DMS53 (cell line): Measurements from ENCODE around the gene MTMR1.

Experiments
- DNase-seq: peaks from one replicate; lab custom pipeline; 2025; lab: John Stamatoyannopoulos, UW

MTMR1 gene

GRCh38 chrX:150692831-150693724 lies at the start of gene MTMR1:
Gene MTMR1, plus strand, starts transcription at chrX:150693396. Its CDS starts 135 bp downstream, at chrX:150693531.
- DNase-seq, result peak; percentile 66

DNA sequence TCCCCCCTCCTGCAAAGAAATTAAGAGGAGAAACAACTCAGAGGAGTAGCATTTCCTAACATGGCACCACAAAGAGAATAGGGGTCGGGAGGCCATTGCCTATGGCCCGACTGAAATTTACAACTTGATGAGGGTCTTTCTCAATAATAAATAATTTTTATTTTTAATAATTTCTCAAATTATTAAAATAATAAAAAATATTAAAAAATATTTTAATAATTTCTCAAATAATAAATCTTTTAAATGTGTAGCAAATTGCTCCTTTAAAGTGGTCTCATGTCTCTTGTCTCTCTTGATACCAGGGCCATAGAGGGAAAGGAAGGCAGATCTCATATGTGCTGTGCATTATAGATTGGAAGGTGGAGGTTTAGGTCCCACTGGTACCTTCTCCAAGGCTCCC lies 49.2 kb upstream of the MTMR1 start:
- DNase-seq, result no peak

DNA sequence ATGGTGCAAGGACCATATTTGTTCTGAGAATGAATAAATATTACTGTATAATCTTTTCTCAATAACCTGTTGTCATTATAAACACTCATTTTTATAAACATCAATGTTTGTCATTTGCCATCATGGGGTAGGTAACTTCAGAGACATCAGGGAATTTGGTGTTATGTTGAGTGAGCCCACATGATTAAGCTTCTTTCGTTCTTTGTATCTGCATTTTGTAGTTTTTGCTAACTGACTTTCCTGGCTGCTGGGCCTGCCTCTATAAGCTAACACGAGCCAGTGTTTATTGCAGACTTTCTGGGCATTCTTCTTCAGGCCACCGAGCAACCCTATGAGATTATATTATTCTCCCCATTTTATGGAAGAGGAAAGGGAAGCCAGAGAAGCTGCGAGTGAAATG lies 48.8 kb upstream of the MTMR1 start:
- no peak for DNase-seq

DNA sequence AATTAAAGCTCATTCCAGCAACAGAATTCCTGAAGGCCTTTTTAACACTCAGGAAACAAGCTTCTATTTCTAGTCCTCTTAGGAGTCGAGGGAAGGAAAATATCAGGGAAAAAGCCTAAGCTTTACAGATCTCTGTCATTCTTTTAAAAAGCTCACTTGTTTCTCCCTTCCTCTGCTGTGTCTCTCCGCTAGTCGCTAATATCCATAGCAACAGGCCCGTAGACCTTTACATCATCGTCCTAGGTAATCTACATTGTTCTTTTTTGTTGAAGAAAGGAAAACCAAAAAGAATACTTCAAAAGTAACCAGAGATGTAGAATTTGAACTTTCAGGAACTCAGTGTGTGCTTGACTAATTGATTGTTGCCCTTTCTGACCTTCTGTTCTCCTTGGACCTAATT lies 45.9 kb upstream of the MTMR1 start:
- DNase-seq, result no peak

- no peak for DNase-seq
Measured at GRCh38 chrX:150648296-150648940, 44.8 kb upstream of the MTMR1 start.

- DNase-seq, result no peak
Measured at GRCh38 chrX:150649096-150649870, 43.9 kb upstream of the MTMR1 start.

- DNase-seq, result no peak
Measured at GRCh38 chrX:150651906-150652305, 41.3 kb upstream of the MTMR1 start.

- DNase-seq, result no peak
Measured at GRCh38 chrX:150655788-150656187, 37.4 kb upstream of the MTMR1 start.

- no peak for DNase-seq
Measured at GRCh38 chrX:150663073-150663472, 30.1 kb upstream of the MTMR1 start.

- no peak for DNase-seq
Measured at GRCh38 chrX:150664290-150664689, 28.9 kb upstream of the MTMR1 start.

GRCh38 chrX:150676221-150676620 lies 17.0 kb upstream of the MTMR1 start:
- no peak for DNase-seq

- DNase-seq, result peak; percentile 51
Measured at GRCh38 chrX:150680974-150681373, 12.2 kb upstream of the MTMR1 start.

- no peak for DNase-seq
Measured at GRCh38 chrX:150683112-150683511, 10.1 kb upstream of the MTMR1 start.

GRCh38 chrX:150683536-150684146 lies 9.6 kb upstream of the MTMR1 start:
- DNase-seq, result peak; percentile 71

DNA sequence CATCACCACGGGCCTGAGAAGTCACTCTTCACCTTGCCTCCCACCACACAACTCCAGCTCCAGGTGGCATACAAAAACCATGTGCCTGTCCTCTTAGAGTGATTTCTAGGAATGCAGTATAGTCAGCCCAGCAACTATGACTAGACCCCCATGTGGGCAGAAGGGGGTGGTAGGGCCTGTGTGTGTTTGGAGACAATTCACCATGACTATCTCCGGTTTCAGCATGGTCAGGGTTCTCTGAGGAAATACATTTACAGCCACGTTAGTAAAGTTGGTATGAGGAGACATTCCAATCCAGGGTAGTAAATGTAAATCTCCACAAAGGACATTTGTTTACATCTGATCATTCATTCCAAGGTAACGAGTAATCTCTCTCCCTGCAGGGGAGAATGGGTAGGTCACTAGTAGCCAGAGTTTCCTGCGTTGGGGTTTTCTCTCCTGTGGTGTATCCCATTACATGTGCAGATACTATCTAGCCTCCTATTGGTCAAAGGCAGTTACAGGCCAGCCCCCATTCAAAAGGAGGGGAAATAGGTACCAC lies 4.2 kb upstream of the MTMR1 start:
- DNase-seq, result no peak

DNA sequence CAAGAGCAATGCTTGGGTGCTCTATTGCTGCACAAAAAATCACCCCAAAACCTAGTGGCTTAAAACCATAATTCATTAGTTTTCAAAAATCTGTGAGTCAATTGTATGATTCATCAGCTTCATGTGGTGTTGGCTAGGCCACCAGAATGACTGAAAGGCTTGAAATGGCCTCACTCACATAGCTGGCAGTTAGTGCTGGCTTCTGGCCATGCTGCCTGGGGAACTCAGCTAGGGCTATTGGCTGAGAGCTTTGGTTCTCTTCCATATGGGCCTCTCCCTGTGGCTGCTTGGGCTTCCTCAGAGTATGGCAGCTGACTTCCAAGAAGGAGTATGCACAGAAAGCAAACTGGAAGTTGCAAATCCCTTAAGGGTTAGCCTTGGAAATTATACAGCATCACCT lies 3.1 kb upstream of the MTMR1 start:
- no peak for DNase-seq

GRCh38 chrX:150692296-150692695 lies 900 bp upstream of the MTMR1 start:
- peak; percentile 30 for DNase-seq

- DNase-seq, result peak; percentile 92
Measured at GRCh38 chrX:150693725-150694574, 754 bp downstream of the MTMR1 start.

GRCh38 chrX:150694738-150695410 lies 1.7 kb downstream of the MTMR1 start:
- peak; percentile 19 for DNase-seq

- DNase-seq, result no peak
Measured at GRCh38 chrX:150696331-150696730, 3.1 kb downstream of the MTMR1 start.
